ENCODE data around the gene ZNF775.

The ZNF775 gene

DNA sequence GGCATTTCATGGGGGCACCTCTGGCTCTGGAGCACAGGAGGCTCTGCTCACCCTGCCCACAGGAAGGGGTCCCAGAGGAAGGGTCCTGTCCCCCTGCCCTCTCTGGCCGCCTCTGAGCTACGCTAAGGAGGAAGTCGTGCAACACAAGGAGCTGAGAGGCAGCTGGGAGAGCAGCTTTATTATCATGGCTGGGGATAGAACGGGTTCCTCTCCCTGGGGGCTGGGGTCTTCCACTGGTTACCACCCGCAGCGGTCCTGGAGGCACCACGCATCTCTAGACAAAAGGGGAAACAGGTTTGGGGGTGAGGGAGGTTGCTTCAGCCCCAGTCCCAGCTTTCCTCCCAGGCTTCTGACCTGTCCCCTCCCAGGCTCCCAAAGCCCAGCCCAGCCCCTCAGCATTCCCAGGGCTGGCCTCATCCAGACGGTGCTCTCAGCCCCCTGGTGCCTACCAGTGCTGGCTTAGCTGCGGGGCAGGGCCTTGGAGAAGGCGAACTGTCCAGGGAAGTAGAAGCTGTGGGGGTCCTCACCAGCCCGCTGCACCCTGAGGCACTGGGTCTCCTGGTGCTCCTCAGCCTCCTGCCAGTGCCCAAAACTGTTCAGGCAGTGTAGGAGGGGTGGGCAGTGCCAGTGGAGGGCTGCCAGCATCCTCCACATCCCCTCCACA, 40.8 kb upstream of the ZNF775 start:
- no peak overlapping the region for H3K9ac ChIP-seq (ENCODE audit: low read length)
- H3K4me3 ChIP-seq (ENCODE audit: low read length), result no peak overlapping the region
- H3K36me3 ChIP-seq (ENCODE audit: control insufficient read depth, insufficient read depth, low read length), result no peaks in the 10 kb centered on the region
- peaks cover 8% of the 10 kb centered on the region for H3K27me3 ChIP-seq (ENCODE audit: control insufficient read depth, insufficient read depth, low read length)
- peaks cover 20% of the 10 kb centered on the region for H3K4me1 ChIP-seq (ENCODE audit: control insufficient read depth, insufficient read depth, low read length)
- H3K9me3 ChIP-seq (ENCODE audit: control insufficient read depth, low read length), result no peaks in the 10 kb centered on the region

GRCh38 chr7:150339409-150339809, 39.7 kb upstream of the ZNF775 start:
- Histone ChIP-seq H3K27me3 (ENCODE audit: control insufficient read depth, insufficient read depth, low read length) (peaks cover 8% of the 10 kb centered on the region), H3K4me3 (ENCODE audit: low read length) (no peak overlapping the region), H3K9me3 (ENCODE audit: control insufficient read depth, low read length) (no peaks in the 10 kb centered on the region), H3K9ac (ENCODE audit: low read length) (no peak overlapping the region), H3K4me1 (ENCODE audit: control insufficient read depth, insufficient read depth, low read length) (peaks cover 20% of the 10 kb centered on the region), H3K36me3 (ENCODE audit: control insufficient read depth, insufficient read depth, low read length) (no peaks in the 10 kb centered on the region)

DNA sequence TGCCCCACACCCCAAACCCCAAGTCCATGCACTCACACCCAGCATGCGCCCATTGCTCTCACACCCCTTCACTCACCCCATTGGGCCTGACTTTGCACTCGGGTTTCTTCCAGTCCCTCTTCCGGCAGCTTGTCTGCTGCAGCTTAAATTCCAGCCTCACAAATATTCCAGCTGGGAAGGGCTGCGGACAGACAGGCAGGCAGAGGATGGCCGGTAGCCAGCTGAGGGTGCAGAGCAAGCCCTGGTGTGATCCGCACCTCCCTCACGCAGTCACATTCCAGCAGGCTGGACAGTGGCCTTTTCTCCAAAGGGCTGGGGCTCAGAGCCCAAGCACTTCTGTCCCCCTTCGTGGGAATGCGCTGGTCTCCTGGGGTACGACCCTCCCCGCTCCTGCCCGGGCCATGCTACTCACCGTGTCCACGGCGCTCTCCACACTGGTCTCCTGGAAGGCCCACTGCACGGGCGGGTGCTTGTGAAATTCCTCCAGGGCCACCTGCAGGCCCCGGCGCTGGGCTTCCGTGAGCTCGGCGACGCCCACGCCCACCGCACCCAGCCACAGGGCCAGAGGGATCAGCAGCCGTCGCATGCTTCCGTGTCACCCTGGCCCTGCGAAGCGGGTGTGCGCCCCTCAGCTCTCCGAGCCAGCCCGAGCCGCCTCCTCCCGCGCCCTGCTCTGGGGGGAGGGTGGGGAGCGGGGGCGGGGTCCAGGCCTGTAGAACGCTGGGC, 38.9 kb upstream of the ZNF775 start:
- Histone ChIP-seq H3K9ac (ENCODE audit: low read length) (peak overlapping the region; percentile 26), H3K36me3 (ENCODE audit: control insufficient read depth, insufficient read depth, low read length) (no peaks in the 10 kb centered on the region), H3K4me3 (ENCODE audit: low read length) (peak overlapping the region; percentile 15), H3K9me3 (ENCODE audit: control insufficient read depth, low read length) (no peaks in the 10 kb centered on the region), H3K27me3 (ENCODE audit: control insufficient read depth, insufficient read depth, low read length) (peaks cover 8% of the 10 kb centered on the region), H3K4me1 (ENCODE audit: control insufficient read depth, insufficient read depth, low read length) (peaks cover 20% of the 10 kb centered on the region)

- H3K9ac ChIP-seq (ENCODE audit: low read length), result peak overlapping the region; percentile 63
- H3K36me3 ChIP-seq (ENCODE audit: control insufficient read depth, insufficient read depth, low read length), result no peaks in the 10 kb centered on the region
- H3K4me3 ChIP-seq (ENCODE audit: low read length), result peak overlapping the region; percentile 6
- H3K4me1 ChIP-seq (ENCODE audit: control insufficient read depth, insufficient read depth, low read length), result peaks cover 15% of the 10 kb centered on the region
- H3K27me3 ChIP-seq (ENCODE audit: control insufficient read depth, insufficient read depth, low read length), result peaks cover 8% of the 10 kb centered on the region
- no peaks in the 10 kb centered on the region for H3K9me3 ChIP-seq (ENCODE audit: control insufficient read depth, low read length)
Observed at GRCh38 chr7:150340875-150341262, 38.3 kb upstream of the ZNF775 start.

DNA sequence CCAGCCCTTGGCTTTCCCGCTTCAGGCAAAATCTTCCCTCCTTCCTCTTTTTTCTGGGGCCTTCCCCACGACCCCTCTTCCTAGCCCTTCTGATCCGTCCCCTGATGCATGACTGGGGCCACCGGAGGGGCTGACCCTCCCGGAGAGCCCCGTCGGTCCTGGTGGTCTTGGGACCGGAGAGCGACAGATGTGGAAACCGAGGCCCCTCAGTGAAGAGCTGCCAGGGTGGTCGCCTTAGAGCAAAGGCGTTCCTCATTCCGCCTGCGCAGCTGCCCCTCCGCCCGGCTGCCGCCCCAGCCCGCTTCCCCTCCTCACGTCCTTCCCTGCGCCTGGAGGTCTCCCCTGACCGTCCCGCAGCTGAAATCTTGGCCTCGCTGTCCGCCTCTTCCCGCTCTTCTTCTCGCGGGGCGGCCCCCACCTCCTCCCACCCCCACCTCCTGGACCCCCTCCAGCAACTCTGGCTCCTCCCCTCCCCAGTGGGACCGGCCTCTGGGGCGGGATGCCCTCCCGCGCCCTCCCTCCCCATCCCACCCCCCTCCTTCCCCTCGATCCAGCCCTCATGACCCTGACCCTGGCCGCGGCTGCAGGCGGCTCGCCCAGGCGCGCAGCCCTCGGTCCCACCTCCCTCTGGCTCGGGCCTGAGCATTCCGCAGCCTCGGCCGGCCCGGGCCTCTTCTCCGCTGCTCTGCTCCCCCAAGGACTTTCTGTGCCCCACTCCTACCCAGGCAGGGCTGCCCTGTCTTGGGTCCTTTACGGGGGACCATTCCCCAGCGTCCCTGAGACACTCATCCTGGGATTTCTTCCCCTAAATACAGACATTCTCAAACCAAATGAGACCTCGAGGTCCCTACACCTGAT, 37.6 kb upstream of the ZNF775 start, which contains the start of gene RARRES2:
Gene RARRES2 (minus strand): TSS at position 367 of the 858 bp plus-strand sequence. CDS start 1,020 bp downstream, outside the sequence.
- peak within 1 kb of the TSS; percentile 63 for H3K9ac ChIP-seq (ENCODE audit: low read length)
- H3K4me1 ChIP-seq (ENCODE audit: control insufficient read depth, insufficient read depth, low read length), result peaks cover 13% of the 10 kb centered on the region
- H3K9me3 ChIP-seq (ENCODE audit: control insufficient read depth, low read length), result no peaks in the 10 kb centered on the region

DNA sequence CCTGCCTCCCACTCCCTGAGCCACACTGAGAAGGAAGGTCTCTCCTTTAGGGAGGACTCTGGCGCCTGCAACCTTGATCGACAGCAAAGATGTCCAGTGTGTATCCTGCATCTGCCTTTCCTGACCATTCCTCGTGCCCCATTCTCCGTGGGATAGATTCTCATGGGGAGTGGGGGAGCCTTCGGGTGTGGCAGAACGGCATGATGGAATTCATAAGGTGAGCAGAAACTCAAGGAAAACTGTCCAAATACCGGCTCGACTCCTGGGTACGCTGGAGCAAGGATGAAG, 37.1 kb upstream of the ZNF775 start:
- Histone ChIP-seq H3K36me3 (ENCODE audit: control insufficient read depth, insufficient read depth, low read length) (no peaks in the 10 kb centered on the region), H3K27me3 (ENCODE audit: control insufficient read depth, insufficient read depth, low read length) (peaks cover 8% of the 10 kb centered on the region), H3K4me3 (ENCODE audit: low read length) (no peak overlapping the region), H3K9ac (ENCODE audit: low read length) (no peak overlapping the region), H3K9me3 (ENCODE audit: control insufficient read depth, low read length) (no peaks in the 10 kb centered on the region), H3K4me1 (ENCODE audit: control insufficient read depth, insufficient read depth, low read length) (peaks cover 13% of the 10 kb centered on the region)

More for the DNA sequence above, 37.6 kb upstream of the ZNF775 start, which contains the start of gene RARRES2:
- no peaks in the 10 kb centered on the region for H3K36me3 ChIP-seq (ENCODE audit: control insufficient read depth, insufficient read depth, low read length)
- peak within 1 kb of the TSS; percentile 15 for H3K4me3 ChIP-seq (ENCODE audit: low read length)
- peaks cover 8% of the 10 kb centered on the region for H3K27me3 ChIP-seq (ENCODE audit: control insufficient read depth, insufficient read depth, low read length)

GRCh38 chr7:150343225-150343624, 35.9 kb upstream of the ZNF775 start:
- Histone ChIP-seq H3K9ac (ENCODE audit: low read length) (no peak overlapping the region), H3K4me3 (ENCODE audit: low read length) (no peak overlapping the region), H3K9me3 (ENCODE audit: control insufficient read depth, low read length) (no peaks in the 10 kb centered on the region), H3K4me1 (ENCODE audit: control insufficient read depth, insufficient read depth, low read length) (peaks cover 13% of the 10 kb centered on the region), H3K27me3 (ENCODE audit: control insufficient read depth, insufficient read depth, low read length) (peaks cover 8% of the 10 kb centered on the region), H3K36me3 (ENCODE audit: control insufficient read depth, insufficient read depth, low read length) (no peaks in the 10 kb centered on the region)

- H3K4me1 ChIP-seq (ENCODE audit: control insufficient read depth, insufficient read depth, low read length), result peaks cover 13% of the 10 kb centered on the region
- no peaks in the 10 kb centered on the region for H3K36me3 ChIP-seq (ENCODE audit: control insufficient read depth, insufficient read depth, low read length)
- H3K27me3 ChIP-seq (ENCODE audit: control insufficient read depth, insufficient read depth, low read length), result peaks cover 8% of the 10 kb centered on the region
- H3K4me3 ChIP-seq (ENCODE audit: low read length), result no peak overlapping the region
- no peak overlapping the region for H3K9ac ChIP-seq (ENCODE audit: low read length)
- H3K9me3 ChIP-seq (ENCODE audit: control insufficient read depth, low read length), result no peaks in the 10 kb centered on the region
Observed at GRCh38 chr7:150344299-150344698, 34.8 kb upstream of the ZNF775 start.

- peaks cover 8% of the 10 kb centered on the region for H3K4me1 ChIP-seq (ENCODE audit: control insufficient read depth, insufficient read depth, low read length)
- H3K9ac ChIP-seq (ENCODE audit: low read length), result no peak overlapping the region
- H3K4me3 ChIP-seq (ENCODE audit: low read length), result no peak overlapping the region
- H3K36me3 ChIP-seq (ENCODE audit: control insufficient read depth, insufficient read depth, low read length), result no peaks in the 10 kb centered on the region
- peaks cover 8% of the 10 kb centered on the region for H3K27me3 ChIP-seq (ENCODE audit: control insufficient read depth, insufficient read depth, low read length)
- no peaks in the 10 kb centered on the region for H3K9me3 ChIP-seq (ENCODE audit: control insufficient read depth, low read length)
Observed at GRCh38 chr7:150345012-150345411, 34.1 kb upstream of the ZNF775 start.

GRCh38 chr7:150346922-150347321, 32.2 kb upstream of the ZNF775 start:
- Histone ChIP-seq H3K27me3 (ENCODE audit: control insufficient read depth, insufficient read depth, low read length) (no peaks in the 10 kb centered on the region), H3K9me3 (ENCODE audit: control insufficient read depth, low read length) (no peaks in the 10 kb centered on the region), H3K36me3 (ENCODE audit: control insufficient read depth, insufficient read depth, low read length) (no peaks in the 10 kb centered on the region), H3K4me3 (ENCODE audit: low read length) (no peak overlapping the region), H3K4me1 (ENCODE audit: control insufficient read depth, insufficient read depth, low read length) (no peaks in the 10 kb centered on the region), H3K9ac (ENCODE audit: low read length) (no peak overlapping the region)

- H3K9me3 ChIP-seq (ENCODE audit: control insufficient read depth, low read length), result no peaks in the 10 kb centered on the region
- peaks cover 15% of the 10 kb centered on the region for H3K4me1 ChIP-seq (ENCODE audit: control insufficient read depth, insufficient read depth, low read length)
- H3K9ac ChIP-seq (ENCODE audit: low read length), result no peak overlapping the region
- H3K27me3 ChIP-seq (ENCODE audit: control insufficient read depth, insufficient read depth, low read length), result no peaks in the 10 kb centered on the region
- no peaks in the 10 kb centered on the region for H3K36me3 ChIP-seq (ENCODE audit: control insufficient read depth, insufficient read depth, low read length)
- no peak overlapping the region for H3K4me3 ChIP-seq (ENCODE audit: low read length)
Observed at GRCh38 chr7:150351587-150352194, 27.4 kb upstream of the ZNF775 start.
